NCI-H2107 treated with DMSO at 0.1 percent for 48 hours (cell line): ENCODE measurements around the gene AKR1B15.

Experiments
- DNase-seq: peaks from one replicate; lab custom pipeline; 2025; ENCODE audit not compliant: unreplicated experiment; lab: John Stamatoyannopoulos, UW

The AKR1B15 gene

DNA sequence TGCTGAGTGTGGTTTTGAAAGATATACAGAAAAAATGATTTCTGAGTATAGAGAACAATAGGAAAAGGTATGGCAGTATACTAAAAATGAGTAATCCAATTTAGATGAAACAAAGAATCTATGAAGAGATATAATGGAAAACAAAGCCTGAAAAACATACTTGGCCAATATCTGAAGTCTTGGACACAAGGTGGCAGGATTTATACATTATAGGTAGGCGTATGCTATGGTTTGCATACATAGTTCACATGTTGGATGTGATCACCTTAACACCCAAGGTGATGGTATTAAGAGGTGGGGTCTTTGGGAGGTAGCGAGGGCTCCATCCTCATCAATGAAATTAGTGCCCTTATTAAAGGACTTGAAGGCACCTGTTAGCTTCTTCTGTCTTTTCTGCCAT lies 63.3 kb downstream of the AKR1B15 start:
- DNase-seq, result no peak

DNA sequence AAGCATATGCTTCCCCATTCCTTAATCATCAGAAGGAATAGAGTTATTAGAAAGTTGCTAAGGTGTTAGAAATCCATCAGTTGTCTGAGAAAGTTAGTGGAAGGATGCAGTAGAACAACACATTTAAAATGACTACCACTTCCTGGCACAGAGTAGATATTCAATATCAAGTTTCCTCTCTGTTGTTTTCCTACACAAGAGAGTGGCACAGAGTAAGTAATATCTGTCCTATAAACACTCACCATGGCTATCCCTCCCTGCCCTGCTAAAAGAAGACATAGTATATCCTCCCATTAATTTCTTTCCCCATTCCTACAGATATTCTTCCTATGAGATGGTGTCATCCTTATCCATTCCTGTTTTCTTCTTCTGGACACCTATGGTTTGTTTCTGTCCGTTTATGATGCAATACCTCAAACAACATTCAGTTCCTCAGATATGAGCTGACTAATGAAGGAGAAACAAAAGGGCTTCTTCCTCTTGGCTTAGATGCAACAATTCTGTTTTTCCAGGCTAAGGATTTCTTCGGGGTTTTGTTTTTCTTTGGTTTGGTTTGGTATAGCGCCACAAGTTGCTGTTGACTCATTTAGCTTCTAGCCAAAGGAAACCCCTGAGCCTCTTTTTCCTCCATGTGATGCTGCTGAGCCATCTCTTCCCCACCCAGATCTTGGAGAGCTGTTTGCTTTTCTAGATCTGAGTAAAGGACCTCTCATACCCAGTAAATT lies 64.9 kb downstream of the AKR1B15 start:
- DNase-seq, result no peak

DNA sequence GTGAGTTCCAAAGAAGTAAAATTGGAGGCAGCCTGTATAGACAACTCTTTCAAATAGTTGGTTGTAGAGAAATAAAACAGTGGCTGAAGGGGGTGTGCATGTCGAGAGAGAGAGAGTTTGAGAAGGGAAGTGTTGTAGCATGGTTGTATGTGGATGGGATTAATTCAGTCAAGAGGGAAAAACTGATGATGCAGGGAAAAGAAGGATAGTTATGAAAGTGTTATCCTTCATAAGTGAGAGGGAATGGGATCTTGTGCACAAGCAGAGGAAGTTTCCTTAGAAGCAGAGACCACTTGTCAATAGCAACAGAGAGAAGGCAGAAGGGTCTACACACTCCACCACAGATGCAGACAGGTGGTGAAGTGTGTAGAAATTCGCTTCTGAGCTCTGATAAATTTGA lies 67.7 kb downstream of the AKR1B15 start:
- DNase-seq, result no peak

DNA sequence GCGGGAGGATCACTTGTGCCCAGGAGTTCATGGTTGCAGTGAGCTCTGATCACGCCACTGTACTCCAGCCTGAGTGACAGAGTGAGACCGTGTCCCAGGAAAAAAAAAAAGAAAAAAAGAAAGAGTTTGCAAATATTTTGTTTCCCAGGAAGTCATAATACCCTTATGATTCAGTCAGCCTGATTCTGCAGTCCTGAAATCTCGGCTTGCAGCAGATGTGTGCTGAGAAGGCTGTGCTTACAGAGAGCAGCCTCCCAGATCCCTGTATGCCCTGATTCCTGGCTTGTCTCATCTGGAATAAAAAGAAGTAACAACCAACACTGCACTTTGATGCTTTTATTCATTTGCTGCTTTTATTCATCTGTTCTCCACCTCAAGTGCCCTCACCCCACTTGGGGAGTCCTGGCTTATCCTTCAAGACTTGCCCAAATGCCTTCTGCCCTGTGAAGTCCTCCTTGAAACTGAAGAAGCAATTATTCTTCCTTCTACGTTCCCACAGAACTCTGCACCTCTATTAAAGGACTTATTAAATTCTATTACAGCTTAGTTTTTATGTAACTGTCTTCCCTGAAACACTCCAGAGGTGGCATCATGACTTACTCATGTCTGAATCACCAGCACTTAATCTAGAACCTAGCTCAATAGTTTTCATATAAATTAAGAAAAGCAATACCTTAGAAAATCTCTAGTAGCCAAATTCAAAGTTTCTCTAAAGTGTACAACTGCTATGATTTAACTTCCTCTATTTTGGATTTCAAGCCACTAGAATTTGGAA lies 70.0 kb downstream of the AKR1B15 start:
- no peak for DNase-seq

DNA sequence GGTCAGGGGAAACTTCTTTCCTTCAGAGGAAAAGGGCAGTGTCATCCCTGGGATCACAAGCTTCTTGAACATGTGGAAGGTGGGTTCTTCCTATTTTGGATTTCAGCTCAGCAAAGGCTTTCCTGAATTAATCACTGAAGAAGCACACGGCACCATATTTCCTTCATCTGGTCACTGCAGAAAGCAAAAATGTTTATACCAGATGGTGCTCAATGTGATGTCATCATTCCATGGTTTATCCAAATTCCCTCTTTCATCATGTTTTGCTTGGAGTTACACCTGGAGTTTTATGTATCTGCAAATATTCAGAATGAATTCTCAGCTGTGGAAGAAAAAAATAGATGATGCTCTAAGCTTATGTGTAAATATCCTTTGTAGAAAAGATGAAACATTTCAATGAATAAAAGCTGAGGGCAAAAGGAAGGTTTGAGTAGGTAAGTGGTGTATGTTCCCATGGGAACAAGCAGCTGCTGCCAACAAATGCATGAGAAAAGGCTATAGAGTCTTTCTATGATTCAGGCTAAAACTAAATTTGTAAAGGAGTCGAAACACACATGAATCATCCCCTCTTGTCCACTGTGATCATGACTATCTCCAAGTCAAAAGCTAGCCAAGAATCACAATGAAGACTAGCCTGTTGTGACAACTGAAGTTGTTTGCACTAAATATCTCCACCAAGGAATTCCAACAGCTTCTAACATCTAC lies 70.9 kb downstream of the AKR1B15 start:
- no peak for DNase-seq

DNA sequence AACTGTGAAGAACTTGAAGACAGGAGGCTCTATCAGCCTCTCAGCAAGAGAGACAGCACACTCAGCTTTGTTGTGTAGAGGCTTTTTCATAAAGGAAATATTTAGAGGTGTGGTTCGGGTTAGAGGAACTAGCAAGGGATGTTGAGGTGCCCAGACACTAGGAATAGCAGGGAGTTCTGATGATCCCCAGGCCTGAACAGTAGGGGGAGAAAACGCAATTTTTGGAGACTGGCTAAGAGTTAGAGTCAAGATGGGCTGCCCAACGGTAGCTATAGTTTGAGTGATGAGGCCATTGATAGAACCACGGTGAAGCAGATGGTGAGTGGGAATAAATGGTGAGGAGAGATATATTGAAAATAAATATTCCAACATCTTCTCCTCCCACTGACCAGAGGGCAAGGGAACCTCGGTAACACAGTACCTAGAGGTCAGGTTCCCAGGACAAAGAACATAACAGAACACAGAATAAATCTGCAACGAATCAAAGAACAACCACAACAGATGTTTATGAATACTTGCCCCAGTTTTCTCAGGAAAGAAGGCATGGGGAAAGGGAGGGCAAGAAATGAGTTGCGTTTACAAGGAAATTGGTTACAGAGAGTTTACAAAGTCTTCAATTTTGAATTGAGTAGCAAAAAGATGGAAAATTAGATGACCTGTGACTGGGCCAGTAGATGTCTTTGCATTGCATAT lies 73.5 kb downstream of the AKR1B15 start:
- DNase-seq, result no peak

DNA sequence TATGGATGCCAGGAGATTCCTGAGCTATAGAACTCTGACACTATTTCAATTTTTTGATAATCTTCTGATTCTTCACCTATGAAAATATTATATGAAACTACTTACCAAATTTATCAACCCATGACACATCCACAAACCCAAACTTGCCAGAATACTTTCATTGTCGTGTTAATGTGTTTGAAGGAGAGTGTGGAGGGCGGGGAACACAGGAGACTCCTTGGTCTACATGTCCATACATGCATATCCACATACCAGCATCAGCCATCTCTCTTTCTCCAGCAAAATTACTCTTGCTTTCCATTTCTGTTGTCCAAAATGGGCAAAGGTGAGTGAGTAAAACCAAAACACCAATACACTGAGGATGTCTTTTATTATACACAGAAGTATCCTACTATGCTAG lies 74.3 kb downstream of the AKR1B15 start:
- no peak for DNase-seq

DNA sequence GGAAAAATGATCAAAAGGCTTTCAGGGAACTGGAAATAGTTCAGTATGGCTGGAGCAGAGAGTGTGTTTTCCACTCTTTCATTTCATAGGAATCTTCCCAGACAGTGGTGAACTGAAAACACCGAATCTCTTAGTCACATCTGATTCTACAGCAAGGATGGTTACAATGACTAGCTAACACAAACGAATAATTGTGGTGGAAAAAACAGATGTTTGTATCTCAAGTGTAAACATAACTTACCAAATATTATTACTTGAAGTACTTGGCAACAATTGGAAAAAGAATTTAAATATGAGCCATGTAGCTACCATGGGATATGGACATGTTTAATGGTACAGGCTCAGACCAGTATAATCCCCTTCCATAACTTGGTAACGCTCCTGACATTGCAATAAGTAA lies 76.6 kb downstream of the AKR1B15 start:
- DNase-seq, result no peak

DNA sequence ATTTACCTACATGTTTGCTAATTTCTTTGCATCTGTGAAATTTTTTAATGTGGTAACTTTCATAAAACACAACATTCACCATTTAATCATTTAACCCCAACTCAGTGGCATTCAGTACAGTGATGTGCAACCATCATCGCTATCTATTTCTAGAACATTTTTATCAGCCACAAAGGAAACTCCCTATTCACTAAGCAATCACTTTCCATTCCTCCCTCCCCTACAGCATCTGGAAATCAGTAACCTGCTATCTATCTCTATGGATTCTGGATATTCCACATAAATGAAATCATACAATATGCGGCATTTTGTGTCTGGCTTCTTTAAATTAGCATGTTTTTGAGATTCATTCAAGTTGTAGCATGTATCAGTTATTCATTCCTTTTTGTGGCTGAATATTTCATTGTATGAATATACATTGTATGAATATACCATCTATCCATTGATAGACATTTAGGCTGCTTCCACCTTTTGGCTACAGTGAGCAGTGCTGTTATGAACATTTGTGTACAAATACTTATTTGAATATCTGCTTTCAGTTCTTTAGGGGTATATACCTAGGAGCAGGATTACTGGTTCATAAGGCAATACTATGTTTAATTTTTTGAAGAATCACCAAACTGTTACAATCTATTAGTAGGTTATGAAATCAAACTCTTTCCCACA lies 78.3 kb downstream of the AKR1B15 start:
- DNase-seq, result no peak

DNA sequence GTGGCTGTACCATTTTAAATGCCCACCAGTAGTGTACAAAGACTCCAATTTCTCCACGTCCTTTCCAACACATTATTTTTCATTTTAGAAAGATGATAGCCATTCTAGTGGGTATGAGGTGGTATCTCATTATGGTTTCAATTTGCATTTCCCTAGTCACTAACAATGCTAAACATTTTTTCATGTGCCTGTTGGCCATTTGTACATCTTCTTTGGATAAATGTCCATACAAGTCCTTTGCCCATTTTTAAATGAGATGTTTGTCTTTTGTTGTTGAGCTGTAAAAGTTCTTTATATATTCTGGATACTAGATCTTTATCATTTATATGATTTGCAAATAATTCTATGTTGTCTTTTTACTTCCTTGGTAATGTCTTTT lies 78.9 kb downstream of the AKR1B15 start:
- DNase-seq, result no peak

DNA sequence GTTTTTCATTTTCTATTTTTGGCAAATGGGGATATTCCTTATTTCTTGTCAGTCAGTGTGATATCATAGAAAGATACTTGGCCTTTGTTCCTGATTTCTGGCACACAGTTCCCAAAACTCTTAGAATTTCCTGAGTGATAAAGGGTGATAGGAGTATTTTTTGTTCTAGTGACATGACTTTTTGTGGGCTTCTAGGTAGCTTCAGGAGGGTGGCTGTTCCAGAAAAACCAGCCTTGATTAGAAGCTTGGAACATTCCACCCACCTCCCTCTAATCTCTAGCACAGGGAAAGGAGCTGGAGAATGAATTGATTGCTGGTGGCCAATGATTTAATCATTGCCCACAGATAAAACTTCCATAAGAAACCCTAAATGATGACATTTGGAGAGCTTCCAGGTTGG lies 80.5 kb downstream of the AKR1B15 start:
- DNase-seq, result no peak
